GM12892 (cell line): Measurements from ENCODE around the gene DPP6.
"Not testable (repeated sequence)": the region's sequence is repeated elsewhere in the genome, so short reads cannot be mapped to it uniquely, and the experiment has no call there.

Experiments used
- POLR2A ChIP-seq: IDR thresholded peaks from 2 replicates; pipeline ENCODE4 v1.6.1; 2011; ENCODE audit warnings: low read depth, low read length, control low read depth
- POLR2AphosphoS5 ChIP-seq: IDR thresholded peaks from 2 replicates; pipeline ENCODE4 v1.6.1; 2011; ENCODE audit warnings: low read depth, low read length, control low read depth

- TF ChIP-seq POLR2AphosphoS5, POLR2A: not testable (repeated sequence)
Observed at GRCh38 chr7:154071833-154072232, 19.6 kb downstream of the DPP6 start.
